Raji (cell line): ENCODE results near the gene RPS8.

ENCODE experiments used
- POLR2A ChIP-seq: IDR thresholded peaks from 2 replicates; pipeline ENCODE4 v1.6.1; 2011; ENCODE audit warnings: low read depth, low read length, control low read depth; ENCODE audit not compliant: insufficient read depth

The RPS8 gene

DNA sequence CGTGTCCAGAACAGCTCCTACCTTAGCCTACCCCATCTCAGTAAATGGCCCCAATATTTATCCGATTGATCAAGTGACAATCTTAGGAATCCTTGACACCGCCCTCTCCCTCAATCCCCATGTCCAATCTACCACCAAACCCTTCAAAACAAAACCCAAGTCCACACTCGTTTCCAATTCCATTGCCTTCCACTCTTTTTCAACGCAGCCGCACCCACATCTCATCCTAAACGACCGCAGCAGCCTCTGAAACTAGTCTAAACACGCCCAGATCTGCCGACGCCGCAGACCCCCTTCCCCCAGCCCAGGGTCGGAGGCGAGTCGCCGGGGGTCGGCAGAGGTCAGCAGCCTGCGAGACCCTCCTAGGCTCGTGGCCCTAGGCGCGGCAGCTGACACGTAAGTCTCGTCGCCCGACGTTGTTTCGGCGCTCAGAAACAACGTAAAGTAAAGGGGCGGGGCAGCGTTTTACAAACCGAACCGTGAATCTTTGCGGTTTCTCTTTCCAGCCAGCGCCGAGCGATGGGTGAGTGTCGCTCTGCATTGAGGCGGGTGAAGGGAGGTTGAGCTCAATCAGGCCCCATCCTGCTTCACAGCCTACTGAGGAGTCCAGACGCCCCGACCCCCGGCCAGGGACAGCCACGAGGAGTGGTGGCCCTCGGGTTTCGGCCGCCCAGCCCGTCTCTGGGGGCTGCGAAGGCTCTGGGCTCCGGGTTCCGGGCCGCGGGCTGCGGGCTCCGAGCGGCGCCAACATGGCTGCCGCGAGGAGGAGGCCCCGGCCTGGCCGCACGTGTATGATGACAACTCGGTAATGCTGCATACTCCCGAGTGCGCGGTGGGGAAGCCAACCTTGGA is at the start of gene RPS8:
Gene RPS8 (plus strand): TSS at position 463 of the 852 bp plus-strand sequence. CDS start 57 bp downstream, at position 520.
- TF ChIP-seq POLR2A: peak; percentile 98

DNA sequence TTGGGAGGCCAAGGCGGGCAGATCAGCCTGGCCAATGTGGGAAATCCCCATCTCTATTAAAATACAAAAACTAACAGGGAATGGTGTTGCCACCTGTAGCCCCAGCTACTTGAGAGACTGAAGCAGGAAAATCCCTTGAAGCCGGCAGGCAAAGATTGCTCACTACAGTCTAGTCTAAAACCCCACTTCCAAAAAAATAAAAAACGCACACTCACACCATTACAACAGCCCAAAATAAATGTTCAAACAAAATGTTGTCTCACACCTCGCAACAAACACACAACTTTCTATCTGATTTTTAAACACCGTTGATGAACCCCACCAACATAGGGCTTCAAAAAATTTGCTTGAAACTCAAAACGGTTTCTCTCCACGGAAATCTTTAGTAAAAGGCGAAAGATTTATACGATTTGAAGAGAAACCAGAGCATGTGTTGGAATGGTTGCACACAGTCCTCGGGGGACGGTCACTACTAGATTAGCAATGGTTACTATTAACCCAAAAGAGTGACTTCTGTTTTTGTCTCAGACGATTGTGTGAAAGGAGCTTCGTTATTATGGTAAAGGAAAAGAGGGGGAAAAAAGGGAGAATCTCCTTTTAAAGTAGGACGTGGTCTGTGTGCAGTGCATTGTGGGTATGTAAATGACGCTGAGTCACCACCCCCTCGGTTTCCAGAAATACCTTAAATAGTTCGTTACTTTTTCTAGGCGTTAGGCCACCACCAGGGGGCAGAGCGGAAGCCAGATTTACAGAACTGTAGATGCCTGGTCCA is 44.4 kb upstream of the RPS8 start, which contains the start of gene RNU5D-1:
Gene RNU5D-1 (minus strand): TSS at position 430 of the 772 bp plus-strand sequence.
- peak; percentile 100 for TF ChIP-seq POLR2A

DNA sequence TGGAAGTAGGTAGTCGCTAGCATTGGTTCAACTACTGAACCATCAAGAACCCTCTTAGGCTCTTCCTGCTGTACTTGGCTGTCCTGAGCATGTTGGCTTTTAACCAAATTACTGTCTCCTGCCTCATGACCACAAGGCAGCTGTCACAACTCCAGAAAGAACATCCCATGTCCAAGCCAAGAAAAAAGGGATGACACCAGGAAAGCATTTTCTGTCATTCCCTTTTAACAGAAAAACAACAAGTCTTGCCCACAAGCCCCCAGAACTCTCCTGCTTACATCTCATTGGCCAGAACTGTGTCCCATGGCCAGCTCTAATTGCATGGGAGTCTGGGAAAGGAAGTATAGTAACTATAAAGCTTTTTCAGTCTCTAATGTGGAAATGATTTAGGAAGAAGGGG is 42.0 kb upstream of the RPS8 start:
- no peak for TF ChIP-seq POLR2A

DNA sequence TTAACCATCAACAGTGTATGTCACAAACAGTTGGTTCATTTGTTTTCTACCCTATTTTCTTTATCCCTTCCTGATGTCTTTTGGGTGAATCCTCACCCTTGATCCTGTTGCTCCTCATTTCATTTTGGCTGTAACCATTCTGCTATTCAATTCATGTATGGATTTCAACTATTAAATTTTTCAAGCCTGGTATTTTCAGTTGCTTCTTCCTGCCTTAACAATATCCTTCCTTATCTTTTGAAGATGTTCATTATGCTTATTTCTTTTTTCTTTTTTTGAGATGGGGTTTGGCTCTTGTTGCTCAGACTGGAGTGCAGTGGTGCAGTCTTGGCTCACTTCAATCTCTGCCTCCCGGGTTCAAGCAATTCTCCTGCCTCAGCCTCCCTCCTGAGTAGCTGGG is 41.6 kb upstream of the RPS8 start:
- TF ChIP-seq POLR2A: no peak

DNA sequence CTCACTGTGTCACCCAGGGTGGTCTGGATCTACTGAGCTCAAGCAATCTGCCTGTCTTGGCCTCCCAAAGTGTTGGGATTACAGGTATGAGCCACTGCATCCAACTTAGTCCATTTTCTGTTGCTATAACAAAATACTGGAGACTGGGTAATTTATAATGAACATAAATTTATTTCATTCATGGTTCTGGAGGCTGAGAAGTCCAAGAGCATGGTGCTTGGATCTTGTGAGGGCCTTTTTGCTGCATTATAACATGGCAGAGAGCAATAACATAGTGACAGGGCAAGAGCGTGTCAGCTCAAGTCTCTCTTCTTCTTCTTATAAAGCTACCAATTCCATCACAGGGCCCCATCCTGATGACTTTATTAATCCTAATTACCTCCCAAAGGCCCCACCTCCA is 39.3 kb upstream of the RPS8 start:
- TF ChIP-seq POLR2A: no peak

DNA sequence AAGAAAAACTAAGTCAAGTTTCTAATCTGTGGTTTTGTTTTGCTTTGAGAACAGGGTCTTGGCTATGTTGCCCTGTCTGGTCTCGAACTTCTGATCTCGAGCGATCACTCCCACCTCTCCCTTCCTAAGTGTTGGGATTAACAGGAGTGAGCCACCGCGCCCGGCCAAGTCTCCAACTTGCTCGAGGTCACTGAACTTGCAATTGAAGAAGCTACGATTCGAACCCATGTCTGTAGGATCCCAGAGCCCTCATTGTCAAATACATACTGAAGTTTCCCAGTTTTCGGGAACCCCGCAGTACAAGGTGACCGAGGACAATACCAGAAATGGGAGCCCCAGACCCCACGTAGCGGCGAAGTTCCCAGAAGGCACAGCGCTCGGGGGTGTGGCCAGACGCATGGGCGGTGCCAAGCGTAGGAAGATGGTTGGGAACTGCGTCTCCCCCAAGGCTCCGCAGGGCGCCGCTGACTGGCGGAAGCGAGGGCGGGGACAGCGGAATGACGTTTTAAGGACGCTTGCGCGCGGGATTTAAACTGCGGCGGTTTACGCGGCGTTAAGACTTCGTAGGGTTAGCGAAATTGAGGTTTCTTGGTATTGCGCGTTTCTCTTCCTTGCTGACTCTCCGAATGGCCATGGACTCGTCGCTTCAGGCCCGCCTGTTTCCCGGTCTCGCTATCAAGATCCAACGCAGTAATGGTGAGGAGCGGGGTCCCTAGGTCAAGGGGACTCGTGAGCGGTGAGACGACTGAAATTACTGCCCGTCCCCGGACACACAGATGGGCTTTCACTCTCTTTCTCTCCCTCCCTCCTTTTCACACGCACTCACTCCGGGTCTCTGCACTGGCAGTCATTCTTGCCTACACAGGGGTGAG is 35.8 kb upstream of the RPS8 start, which contains the start of gene KIF2C:
Gene KIF2C (plus strand): TSS at position 531 of the 872 bp plus-strand sequence. CDS start 96 bp downstream, at position 627.
- peak; percentile 94 for TF ChIP-seq POLR2A

DNA sequence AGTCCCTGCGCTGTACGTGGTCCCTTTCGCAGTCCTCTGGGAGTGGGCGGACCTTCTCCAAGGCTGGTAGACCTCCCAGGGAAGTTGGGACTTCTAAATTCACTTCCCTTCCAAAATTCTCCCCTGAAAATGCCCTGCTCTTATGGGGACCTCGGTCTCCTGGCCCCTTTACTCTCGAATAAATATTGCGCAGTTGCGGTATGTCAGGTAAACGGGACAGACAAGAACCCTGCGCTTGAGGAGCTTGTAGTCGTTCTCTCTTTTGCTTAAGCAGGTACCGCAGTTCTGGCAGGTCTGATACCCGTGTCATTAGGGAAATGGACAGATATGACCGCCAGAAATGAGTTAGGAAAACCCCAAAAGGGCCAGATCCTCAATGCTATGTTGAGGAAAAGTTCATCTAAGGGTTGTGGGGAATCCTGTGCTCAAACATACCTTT is 35.1 kb upstream of the RPS8 start:
- TF ChIP-seq POLR2A: no peak

DNA sequence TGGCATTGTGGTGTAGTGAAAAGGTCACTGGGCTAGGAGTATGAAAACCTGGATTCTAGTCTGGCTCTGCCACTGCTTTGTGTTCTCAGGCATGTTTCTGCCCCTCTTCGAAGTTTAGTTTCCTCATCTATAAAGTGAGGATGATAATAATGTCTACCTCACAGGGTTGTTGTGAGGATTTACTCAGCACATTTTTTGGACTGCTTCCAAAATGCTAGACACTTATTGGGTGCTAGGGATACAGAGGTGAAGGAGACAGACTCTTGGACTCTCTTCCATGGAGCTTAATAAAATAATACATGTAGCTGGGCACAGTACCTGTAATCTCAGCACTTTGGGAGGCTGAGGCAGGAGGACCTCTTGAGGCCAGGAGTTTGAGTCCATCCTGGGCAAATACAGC is 32.1 kb upstream of the RPS8 start:
- TF ChIP-seq POLR2A: no peak

DNA sequence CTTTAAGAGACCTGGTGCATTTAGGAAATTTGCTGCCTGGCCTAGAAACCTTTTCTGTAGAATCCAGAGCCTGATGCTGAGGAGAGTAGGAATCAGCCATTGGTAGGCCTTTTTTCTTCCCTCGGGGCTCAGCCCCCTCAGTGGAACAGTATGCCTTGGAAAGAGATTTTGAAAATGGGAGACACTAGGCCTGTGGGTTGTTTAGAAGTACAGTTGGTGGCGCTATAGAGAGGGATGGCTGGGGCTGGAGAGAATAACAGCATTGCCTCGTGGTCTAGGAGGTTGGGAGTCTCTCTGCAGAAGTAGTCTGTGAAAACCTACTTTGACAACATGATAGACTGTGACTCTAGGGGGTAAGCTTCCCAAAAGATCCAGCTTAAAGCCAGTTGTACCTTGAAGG is 27.5 kb upstream of the RPS8 start:
- TF ChIP-seq POLR2A: no peak

DNA sequence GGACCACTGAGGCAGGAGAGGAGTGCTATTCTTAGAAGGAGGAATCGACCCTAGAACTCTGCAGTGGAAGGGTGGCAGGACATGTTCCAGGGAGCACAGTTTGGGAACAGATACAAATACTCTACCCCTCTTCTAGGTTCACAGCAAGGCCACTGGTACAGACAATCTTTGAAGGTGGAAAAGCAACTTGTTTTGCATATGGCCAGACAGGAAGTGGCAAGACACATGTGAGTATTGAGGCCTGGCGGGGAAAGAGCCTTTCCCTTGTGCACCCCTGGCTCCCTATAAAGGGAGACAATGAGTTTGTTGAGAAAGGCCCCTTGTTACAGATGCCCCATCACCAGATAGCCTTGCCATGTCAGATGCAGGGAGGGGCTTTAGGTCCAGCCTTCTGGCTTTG is 17.9 kb upstream of the RPS8 start:
- TF ChIP-seq POLR2A: peak; percentile 27; the same call in 1 of the 2 replicates

DNA sequence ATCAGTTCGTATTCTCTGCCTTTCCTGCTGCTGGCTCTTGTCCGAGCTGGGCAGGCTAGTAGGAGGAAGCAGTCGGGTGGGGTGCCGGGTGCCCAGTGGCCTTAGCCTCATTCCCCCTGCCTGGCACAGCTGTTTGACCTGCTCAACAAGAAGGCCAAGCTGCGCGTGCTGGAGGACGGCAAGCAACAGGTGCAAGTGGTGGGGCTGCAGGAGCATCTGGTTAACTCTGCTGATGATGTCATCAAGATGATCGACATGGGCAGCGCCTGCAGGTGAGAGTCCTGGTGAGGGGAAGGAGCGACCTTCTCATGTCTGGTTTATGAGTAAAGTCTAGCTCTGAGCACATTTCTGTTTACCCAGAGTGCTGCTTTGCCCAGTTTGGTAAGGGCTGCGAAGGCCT is 16.3 kb upstream of the RPS8 start:
- no peak for TF ChIP-seq POLR2A

DNA sequence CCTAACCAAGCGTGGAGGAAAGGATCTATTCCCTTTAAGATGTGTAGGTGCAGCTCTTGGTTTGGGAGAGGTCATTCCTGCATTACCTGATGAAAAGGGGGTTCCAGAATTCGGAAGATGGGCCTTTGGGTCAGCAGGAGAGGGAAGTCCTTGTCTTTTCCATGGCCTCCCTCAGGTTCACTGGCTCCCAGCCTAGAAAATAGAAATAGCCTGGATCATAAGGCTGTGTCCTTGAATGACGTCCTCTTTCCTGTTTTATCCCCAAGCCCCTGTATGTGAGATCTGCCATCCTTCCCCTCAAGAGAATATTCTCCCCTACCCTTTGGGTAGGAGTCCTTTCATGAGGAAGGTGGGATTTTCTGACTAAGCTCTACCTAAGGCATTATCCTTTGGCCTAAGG is 14.5 kb upstream of the RPS8 start:
- TF ChIP-seq POLR2A: no peak

DNA sequence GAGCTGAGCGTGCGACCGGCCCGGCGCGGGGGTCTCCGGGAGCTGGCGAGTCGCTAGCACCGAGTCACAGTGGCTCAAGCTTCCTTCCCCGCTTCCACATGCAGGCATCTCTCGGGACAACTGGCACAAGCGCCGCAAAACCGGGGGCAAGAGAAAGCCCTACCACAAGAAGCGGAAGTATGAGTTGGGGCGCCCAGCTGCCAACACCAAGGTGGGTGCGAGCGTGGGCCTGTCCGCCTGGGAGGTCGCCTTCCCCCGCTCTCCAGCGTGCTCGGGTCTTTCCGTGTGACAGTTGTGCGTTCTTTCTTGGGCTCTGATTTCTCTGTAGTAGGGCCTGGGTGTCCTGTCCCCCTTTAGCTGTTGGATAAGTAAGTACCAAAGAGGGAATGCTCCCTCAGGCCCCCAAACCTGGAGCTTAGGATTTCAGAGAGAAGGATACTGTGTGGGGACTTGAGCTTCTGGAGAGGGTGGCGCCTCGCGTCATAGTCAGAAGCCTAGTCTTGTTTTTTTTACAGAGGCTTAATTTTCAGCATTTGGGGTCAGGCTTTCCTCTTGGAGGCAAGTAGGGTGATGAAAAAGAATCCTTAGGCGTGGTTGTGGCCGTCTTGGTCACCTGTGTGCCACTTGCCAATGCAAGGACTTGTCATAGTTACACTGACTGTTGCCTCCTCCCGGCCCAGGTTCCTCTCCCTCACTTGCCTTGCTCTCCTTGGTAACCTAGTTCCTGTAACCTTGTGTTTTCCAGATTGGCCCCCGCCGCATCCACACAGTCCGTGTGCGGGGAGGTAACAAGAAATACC is 790 bp downstream of the RPS8 start:
- TF ChIP-seq POLR2A: no peak

DNA sequence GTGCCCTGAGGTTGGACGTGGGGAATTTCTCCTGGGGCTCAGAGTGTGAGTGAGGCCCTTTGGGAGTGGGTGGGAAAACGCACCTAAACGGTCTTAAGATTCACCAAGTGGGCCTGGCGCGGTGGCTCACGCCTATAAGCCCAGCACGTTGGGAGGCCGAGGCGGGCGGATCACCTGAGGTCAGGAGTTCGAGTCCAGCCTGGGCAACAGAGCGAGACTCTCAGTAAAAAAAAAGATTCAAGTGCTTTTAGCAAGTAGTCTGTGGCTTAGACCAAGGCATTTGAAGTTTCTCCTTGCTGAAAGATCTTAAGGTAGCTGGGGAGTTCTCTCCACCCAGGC is 1.4 kb downstream of the RPS8 start:
- 0 out of 2 replicates have a peak, but pooled peaks have one; percentile 5 for TF ChIP-seq POLR2A
